Vagina (tissue), 2 donors: ENCODE data around the gene CCDC88C.

ENCODE experiments used
- POLR2A ChIP-seq, 2 donors: fragments of 450-650 bp; IDR thresholded peaks; one replicate each; pipeline ENCODE4 v1.6.1; 2017; ENCODE audit warnings: antibody characterized with exemption in 2 of 2, mild to moderate bottlenecking in 2 of 2, moderate library complexity in 2 of 2
- TF ChIP-seq, protein P1 (sequence below), 3 experiments: fragments of 450-650 bp in 2 of 3; fragments of 200-600 bp in 1 of 3; sonication (generic) in 1 of 3; IDR thresholded peaks; one replicate each; pipeline ENCODE4 v1.5.1; 2017 to 2019; ENCODE audit warnings: antibody characterized with exemption in 3 of 3, mild to moderate bottlenecking in 2 of 3, moderate library complexity in 2 of 3

DNA sequence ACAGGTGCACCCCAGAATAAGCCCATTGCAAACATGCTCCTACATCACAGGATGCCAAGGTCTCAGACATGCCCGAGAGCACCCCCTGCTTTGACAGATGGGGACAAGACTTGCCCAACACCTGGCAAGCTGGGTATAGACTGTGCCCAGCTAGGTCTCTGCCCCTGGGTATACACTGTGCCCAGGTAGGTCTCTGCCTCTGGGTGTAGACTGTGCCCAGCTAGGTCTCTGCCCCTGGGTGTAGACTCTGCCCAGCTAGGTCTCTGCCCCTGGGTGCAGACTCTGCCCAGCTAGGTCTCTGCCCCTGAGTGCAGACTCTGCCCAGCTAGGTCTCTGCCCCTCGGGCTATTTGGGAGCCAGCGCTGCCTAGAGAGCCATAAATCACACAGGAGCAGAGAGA is 85.9 kb downstream of the CCDC88C start:
- TF ChIP-seq, protein P1, sequence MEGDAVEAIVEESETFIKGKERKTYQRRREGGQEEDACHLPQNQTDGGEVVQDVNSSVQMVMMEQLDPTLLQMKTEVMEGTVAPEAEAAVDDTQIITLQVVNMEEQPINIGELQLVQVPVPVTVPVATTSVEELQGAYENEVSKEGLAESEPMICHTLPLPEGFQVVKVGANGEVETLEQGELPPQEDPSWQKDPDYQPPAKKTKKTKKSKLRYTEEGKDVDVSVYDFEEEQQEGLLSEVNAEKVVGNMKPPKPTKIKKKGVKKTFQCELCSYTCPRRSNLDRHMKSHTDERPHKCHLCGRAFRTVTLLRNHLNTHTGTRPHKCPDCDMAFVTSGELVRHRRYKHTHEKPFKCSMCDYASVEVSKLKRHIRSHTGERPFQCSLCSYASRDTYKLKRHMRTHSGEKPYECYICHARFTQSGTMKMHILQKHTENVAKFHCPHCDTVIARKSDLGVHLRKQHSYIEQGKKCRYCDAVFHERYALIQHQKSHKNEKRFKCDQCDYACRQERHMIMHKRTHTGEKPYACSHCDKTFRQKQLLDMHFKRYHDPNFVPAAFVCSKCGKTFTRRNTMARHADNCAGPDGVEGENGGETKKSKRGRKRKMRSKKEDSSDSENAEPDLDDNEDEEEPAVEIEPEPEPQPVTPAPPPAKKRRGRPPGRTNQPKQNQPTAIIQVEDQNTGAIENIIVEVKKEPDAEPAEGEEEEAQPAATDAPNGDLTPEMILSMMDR (IDR thresholded peaks at IDR 0.05), result no peak
- no peak for TF ChIP-seq POLR2A (IDR thresholded peaks at IDR 0.05)
